HepG2 (cell line): ENCODE measurements around the gene KIF20A. TPM values are rescaled to one million over a fixed set of nuclear protein-coding genes. Genes with fewer than 3 reads are reported as not detected.
"Not testable (repeated sequence)": the region's sequence is repeated elsewhere in the genome, so short reads cannot be mapped to it uniquely, and the experiment has no call there.

ENCODE experiments used
- ATAC-seq: fragments of 200-7000 bp; cut with Tn5 transposase; 3 replicates; pipeline ENCODE4 v1.9.1; 2020; ENCODE audit warnings: mild to moderate bottlenecking, moderate library complexity
- BruUV-seq: library from RNA; stranded (reverse); fragments of 400-500 nt; replicated peaks from 2 replicates; lab custom pipeline; 2021; lab: Mats Ljungman, UMichigan
- CTCF ChIA-PET: fragments of 300-600 bp; formaldehyde crosslinking; extraction: SDS; loops from one replicate; lab custom pipeline; 2021; ENCODE audit warnings: low total read pairs, inconsistent platforms, low intra/inter-chr PET ratio; lab: Yijun Ruan, JAX
- POLR2A ChIA-PET: fragments of 350-600 bp; sonication (Branson Sonifier 250); formaldehyde crosslinking; loops from one replicate; lab custom pipeline; 2020; ENCODE audit warnings: antibody characterized with exemption, inconsistent platforms; lab: Yijun Ruan, JAX
- DNase-seq: peaks from one replicate; pipeline ENCODE4 v3.0.0-alpha.2; 2015; ENCODE audit warnings: low spot score
- FAIRE-seq: peaks from 3 replicates; lab custom pipeline; 2011; peaks lifted over from hg19 to GRCh38; lab: Jason Lieb, UNC
- H2AFZ ChIP-seq: one replicate; pipeline ENCODE4 v1.6.1; 2011; ENCODE audit warnings: low read length, inconsistent platforms
- H3K27ac ChIP-seq: fragments of 300-600 bp; 3 replicates; pipeline ENCODE4 v1.8.0; 2011; ENCODE audit warnings: mixed run types, mild to moderate bottlenecking, mixed read lengths, low read length, inconsistent platforms; ENCODE audit not compliant: insufficient read depth; ENCODE audit errors: extremely low read length
- H3K27me3 ChIP-seq, 2 experiments: fragments of 200-600 bp in 1 of 2; 2 replicates in 1 of 2; 3 replicates in 1 of 2; pipeline versions ENCODE4 v1.6.0 to v1.8.0; 2011; ENCODE audit warnings: low read length in 2 of 2, mild to moderate bottlenecking in 2 of 2, moderate library complexity in 2 of 2, inconsistent platforms in 1 of 2; ENCODE audit not compliant: insufficient read depth in 2 of 2, control insufficient read depth in 1 of 2
- H3K36me3 ChIP-seq, 2 experiments: fragments of 200-600 bp in 1 of 2; replicated peaks in 1 of 2; 2 replicates in 1 of 2; 3 replicates in 1 of 2; pipeline versions ENCODE4 v1.5.1 to v1.8.0; 2011; ENCODE audit warnings: low read length in 2 of 2, inconsistent platforms in 1 of 2; ENCODE audit not compliant: insufficient read depth in 2 of 2, control insufficient read depth in 1 of 2
- H3K4me1 ChIP-seq: 2 replicates; pipeline ENCODE4 v1.5.1; 2012; ENCODE audit warnings: low read length, inconsistent platforms; ENCODE audit not compliant: insufficient read depth
- H3K4me2 ChIP-seq: 2 replicates; pipeline ENCODE4 v1.6.0; 2011; ENCODE audit warnings: low read depth, low read length, inconsistent platforms
- H3K4me3 ChIP-seq, 3 experiments: fragments of 200-600 bp in 1 of 3; sonication (generic), shearing (Covaris generic) in 1 of 3; replicated peaks in 1 of 3; 2 replicates each; pipeline ENCODE4 v1.5.1; 2011 to 2016; ENCODE audit warnings: low read length in 3 of 3, inconsistent platforms in 2 of 3, low read depth in 2 of 3, mild to moderate bottlenecking in 2 of 3, control low read depth in 1 of 3, mixed read lengths in 1 of 3; ENCODE audit not compliant: insufficient read depth in 1 of 3
- H3K79me2 ChIP-seq: one replicate; pipeline ENCODE4 v1.6.1; 2011; ENCODE audit warnings: low read length, inconsistent platforms; ENCODE audit not compliant: insufficient read depth
- H3K9ac ChIP-seq: 2 replicates; pipeline ENCODE4 v1.6.0; 2011; ENCODE audit warnings: mild to moderate bottlenecking, low read depth, low read length, inconsistent platforms; ENCODE audit not compliant: insufficient read depth
- H3K9me3 ChIP-seq: 2 replicates; pipeline ENCODE4 v1.5.1; 2012; ENCODE audit warnings: mild to moderate bottlenecking, low read length
- H4K20me1 ChIP-seq: 2 replicates; pipeline ENCODE4 v1.6.0; 2011; ENCODE audit warnings: inconsistent platforms, mild to moderate bottlenecking, low read length, moderate library complexity; ENCODE audit not compliant: insufficient read depth
- MAFK ChIP-seq, 2 experiments: IDR thresholded peaks in 1 of 2; conservative IDR thresholded peaks in 1 of 2; 2 replicates each; pipeline ENCODE4 v1.6.1; 2011; ENCODE audit warnings: improper control_type of control experiment in 2 of 2, low read length in 2 of 2
- MBD4 ChIP-seq: IDR thresholded peaks from 2 replicates; pipeline ENCODE4 v1.6.1; 2012; ENCODE audit warnings: low read length, inconsistent platforms, borderline replicate concordance
- PRMT3 ChIP-seq: sonication (generic); formaldehyde crosslinking; IDR thresholded peaks from 2 replicates; pipeline ENCODE4 v1.8.1; 2022; ENCODE audit warnings: low read depth, mild to moderate bottlenecking, moderate library complexity, missing genetic modification reagents, borderline replicate concordance
- ZNF143 ChIP-seq: sonication (generic); formaldehyde crosslinking; IDR thresholded peaks from 2 replicates; pipeline ENCODE4 v1.4.0; 2020; ENCODE audit warnings: missing genetic modification reagents
- ZNF263 ChIP-seq: sonication (generic); formaldehyde crosslinking; IDR thresholded peaks from 2 replicates; pipeline ENCODE4 v1.4.0; 2020; ENCODE audit warnings: missing genetic modification reagents
- ZNF331 ChIP-seq: sonication (generic); formaldehyde crosslinking; IDR thresholded peaks from 2 replicates; pipeline ENCODE4 v1.4.0; 2020; ENCODE audit warnings: missing genetic modification reagents
- ZNF563 ChIP-seq: sonication (generic); formaldehyde crosslinking; IDR thresholded peaks from 2 replicates; pipeline ENCODE4 v1.8.0; 2022; ENCODE audit warnings: mild to moderate bottlenecking, moderate library complexity, missing genetic modification reagents
- ZNF788 ChIP-seq: sonication (generic); formaldehyde crosslinking; IDR thresholded peaks from 2 replicates; pipeline ENCODE4 v1.5.0; 2020; ENCODE audit warnings: mild to moderate bottlenecking, missing genetic modification reagents, borderline replicate concordance
- WGBS: methylation state at CpG from one replicate; pipeline ENCODE4 v1.1.6; 2017; ENCODE audit warnings: low lambda C conversion rate; 5-methylcytosine and 5-hydroxymethylcytosine counted together
- in situ Hi-C: cut with HindIII; loops from 2 replicates; pipeline ENCODE4 v1.10.0; 2017; ENCODE audit warnings: low pct_unique_long_range_greater_than_20kb; ENCODE audit not compliant: extremely low pct_ligation_motif_present
- intact Hi-C: fragments of 100-400 bp; cut with micrococcal nuclease; formaldehyde crosslinking; loops from one replicate; pipeline ENCODE4 v1.10.0; 2022; ENCODE audit not compliant: unreplicated experiment
- polyA plus RNA-seq, 8 experiments: library from polyadenylated mRNA; depleted of rRNA in 3 of 8; stranded (reverse) in 7 of 8; unstranded in 1 of 8; fragments of >200 nt; fragmentation: Illumina TruSeq in 4 of 8; extraction: Trizol in 4 of 8; gene quantifications; 2 replicates each; pipeline versions ENCODE4 v1.2.1 to v1.2.3, GENCODE V29; 2011 to 2016; ENCODE audit warnings: low read depth in 4 of 8, missing spikeins in 1 of 8, mixed read lengths in 1 of 8; ENCODE audit not compliant: insufficient read depth in 1 of 8
- total RNA-seq, 5 experiments: library from RNA; depleted of rRNA; stranded (reverse); fragments of >200 nt; fragmentation: Illumina TruSeq; extraction: Trizol; gene quantifications; 2 replicates each; pipeline ENCODE4 v1.2.3, GENCODE V29; 2016; ENCODE audit warnings: low read depth in 1 of 5
- TF ChIP-seq, protein P1 (sequence below): IDR thresholded peaks from 2 replicates; pipeline ENCODE4 v1.6.1; 2016; ENCODE audit warnings: missing biosample characterization, missing genetic modification reagents, low read depth
- TF ChIP-seq, protein P2 (sequence below): sonication (generic); formaldehyde crosslinking; IDR thresholded peaks from 2 replicates; pipeline ENCODE4 v1.8.1; 2023; ENCODE audit warnings: mild to moderate bottlenecking, moderate library complexity, missing genetic modification reagents

Gene KIF20A
- total and polyA plus RNA-seq, 2 of the 13 experiments (the other 11 are each of a cell fraction or from before 2014, with no cell fraction given), result 17.1 to 66.8 TPM

DNA sequence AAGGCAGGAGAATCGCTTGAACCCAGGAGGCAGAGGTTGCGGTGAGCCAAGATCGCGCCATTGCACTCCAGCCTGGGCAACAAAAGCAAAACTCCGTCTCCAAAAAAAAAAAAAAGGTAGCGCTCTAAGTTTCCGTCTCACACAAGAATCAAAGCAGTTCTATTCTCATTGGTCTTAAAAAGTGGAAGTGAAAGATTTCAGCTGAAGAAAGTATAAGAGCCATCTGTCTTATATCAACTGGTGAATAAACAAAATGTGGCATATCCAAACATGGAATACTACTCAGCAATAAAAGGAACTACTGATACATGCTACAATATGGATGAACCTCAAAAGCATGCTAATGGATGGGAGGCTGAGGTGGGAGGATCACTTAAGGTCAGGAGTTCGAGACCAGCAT lies 14.9 kb downstream of the KIF20A start:
- H3K4me3 ChIP-seq, H3K79me2 ChIP-seq, POLR2A ChIA-PET, DNase-seq, H3K27ac ChIP-seq, FAIRE-seq, H4K20me1 ChIP-seq, BruUV-seq, CTCF ChIA-PET, H3K9me3 ChIP-seq, intact Hi-C loops, H3K9ac ChIP-seq, H2AFZ ChIP-seq, ATAC-seq, H3K27me3 ChIP-seq, H3K4me1 ChIP-seq, H3K4me2 ChIP-seq: not testable (repeated sequence)
- H3K36me3 ChIP-seq, result peaks cover 13 to 64% of the 10 kb centered on the region in 2 experiments
- in situ Hi-C loops, result loop anchor here (25.0 kb wide), 1 partner anchor 218 kb away; no protein-coding TSS in a partner anchor
- 98% methylated on average over 8 of the region's 8 CpGs for WGBS

DNA sequence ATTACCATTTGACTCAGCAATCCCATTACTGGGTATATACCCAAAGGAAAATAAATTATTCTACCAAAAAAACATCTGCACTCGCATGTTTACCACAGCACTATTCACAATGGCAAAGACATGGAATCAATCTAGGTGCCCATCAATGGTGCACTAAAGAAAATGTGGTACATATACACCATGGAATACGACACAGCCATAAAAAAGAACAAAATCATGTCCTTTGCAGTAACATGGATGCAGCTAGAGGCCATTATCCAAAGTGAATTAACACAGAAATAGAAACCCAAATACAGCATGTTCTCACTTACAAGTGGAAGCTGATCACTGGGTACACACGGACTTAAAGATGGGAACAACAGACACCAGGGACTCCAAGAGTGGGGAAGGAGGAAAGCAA lies 32.1 kb downstream of the KIF20A start:
- H3K4me2 ChIP-seq, result peak overlapping the region; percentile 67; the same call in 1 of the 2 replicates

More for the DNA sequence above, 32.1 kb downstream of the KIF20A start:
- Histone ChIP-seq H3K27me3 (no peaks in the 10 kb centered on the region; a peak in 1 of 5 replicates), H4K20me1 (no peaks in the 10 kb centered on the region), H3K36me3 (peaks cover 5 to 17% of the 10 kb centered on the region in 2 experiments), H3K79me2 (peaks cover 39% of the 10 kb centered on the region), H3K4me3 (no peak overlapping the region), H3K9ac (no peak overlapping the region), H3K27ac (no peak overlapping the region), H3K4me1 (peaks cover 20% of the 10 kb centered on the region), H3K9me3 (no peaks in the 10 kb centered on the region), H2AFZ (no peak overlapping the region)
- no peak for DNase-seq
- BruUV-seq, result no TSS peak
- WGBS, result 89% methylated on average over 3 of the region's 3 CpGs
- intact Hi-C loops (no loop called here), in situ Hi-C loops (no loop called here)
- CTCF ChIA-PET, result no interaction called here
- TF ChIP-seq PRMT3 (CRISPR knock-in tag) (no peak), ZNF263 (CRISPR knock-in tag) (no peak), MAFK (conservative IDR thresholded peaks at IDR 0.05 in 1 of 2, IDR thresholded peaks at IDR 0.05 in 1 of 2; ENCODE audit: low read length in 2 of 2) (no peak), ZNF788 (no peak), ZNF563 (no peak), ZNF143 (CRISPR knock-in tag) (no peak), ZNF331 (CRISPR knock-in tag) (no peak), MBD4 (no peak)
- TF ChIP-seq, protein P1, sequence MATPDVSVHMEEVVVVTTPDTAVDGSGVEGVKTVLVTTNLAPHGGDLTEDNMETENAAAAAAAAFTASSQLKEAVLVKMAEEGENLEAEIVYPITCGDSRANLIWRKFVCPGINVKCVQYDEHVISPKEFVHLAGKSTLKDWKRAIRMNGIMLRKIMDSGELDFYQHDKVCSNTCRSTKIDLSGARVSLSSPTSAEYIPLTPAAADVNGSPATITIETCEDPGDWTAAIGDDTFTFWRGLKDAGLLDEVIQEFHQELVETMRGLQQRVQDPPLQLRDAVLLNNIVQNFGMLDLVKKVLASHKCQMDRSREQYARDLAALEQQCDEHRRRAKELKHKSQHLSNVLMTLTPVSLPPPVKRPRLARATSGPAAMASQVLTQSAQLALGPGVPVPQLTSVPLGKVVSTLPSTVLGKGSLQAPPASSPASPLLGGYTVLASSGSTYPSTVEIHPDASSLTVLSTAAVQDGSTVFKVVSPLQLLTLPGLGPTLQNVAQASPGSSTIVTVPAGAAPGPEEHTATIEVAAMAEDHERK (CRISPR knock-in tag), result no peak
- TF ChIP-seq, protein P2, sequence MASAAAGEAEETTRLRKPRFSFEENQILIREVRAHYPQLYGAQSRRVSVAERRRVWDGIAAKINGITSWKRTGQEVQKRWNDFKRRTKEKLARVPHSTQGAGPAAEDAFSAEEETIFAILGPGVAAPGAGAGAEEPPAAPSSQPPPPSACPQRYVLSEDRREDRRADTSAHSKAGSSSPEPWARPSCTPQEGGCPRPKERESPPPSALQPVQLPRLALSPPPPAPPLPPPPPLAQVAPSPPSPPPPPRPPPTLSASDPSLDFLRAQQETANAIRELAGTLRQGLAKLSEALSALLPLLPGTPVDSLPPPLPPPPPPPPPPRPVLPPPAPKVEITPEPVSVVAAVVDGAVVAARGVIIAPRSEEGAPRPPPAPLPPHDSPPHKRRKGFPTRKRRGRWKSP (CRISPR knock-in tag), result no peak
- ATAC-seq, result no peak
- no peak for FAIRE-seq
- POLR2A ChIA-PET, result no interaction called here
